LNCaP clone FGC (cell line): ENCODE results near the gene LDB3.

Experiments used
- DNase-seq: peaks from one replicate; pipeline ENCODE4 v3.0.0-alpha.2; 2011; ENCODE audit warnings: low read depth
- H3K4me3 ChIP-seq: 2 replicates; pipeline ENCODE4 v1.5.1; 2011; ENCODE audit warnings: mild to moderate bottlenecking, low read depth, low read length, control low read depth
- CTCF ChIP-seq: IDR thresholded peaks from 2 replicates; pipeline ENCODE4 v1.5.1; 2012; ENCODE audit warnings: mild to moderate bottlenecking; ENCODE audit not compliant: control insufficient read depth, insufficient read depth; ENCODE audit errors: extremely low read depth

LDB3 gene

GRCh38 chr10:86751477-86751876 is 83.2 kb downstream of the LDB3 start:
- no peak overlapping the region for H3K4me3 ChIP-seq
- TF ChIP-seq CTCF = no peak
- no peak for DNase-seq

- DNase-seq = no peak
- TF ChIP-seq CTCF = no peak
Measured at GRCh38 chr10:86752311-86752710, 84.0 kb downstream of the LDB3 start.

GRCh38 chr10:86753051-86753450 is 84.7 kb downstream of the LDB3 start:
- no peak overlapping the region for H3K4me3 ChIP-seq
- no peak for DNase-seq
- TF ChIP-seq CTCF = no peak

More at GRCh38 chr10:86752311-86752710, 84.0 kb downstream of the LDB3 start:
- H3K4me3 ChIP-seq = no peak overlapping the region

GRCh38 chr10:86753638-86754434 is 85.5 kb downstream of the LDB3 start:
- no peak overlapping the region for H3K4me3 ChIP-seq
- no peak for TF ChIP-seq CTCF
- DNase-seq = no peak

GRCh38 chr10:86755454-86755739 is 87.1 kb downstream of the LDB3 start:
- DNase-seq = no peak
- TF ChIP-seq CTCF = no peak
- H3K4me3 ChIP-seq = peak overlapping the region; percentile 69

- no peak for TF ChIP-seq CTCF
- H3K4me3 ChIP-seq = peak overlapping the region; percentile 69
- DNase-seq = peak; percentile 56
Measured at GRCh38 chr10:86755740-86756510, 87.6 kb downstream of the LDB3 start.
